Activated CD4-positive, CD25-positive, alpha-beta regulatory T cell treated with anti-CD3 and anti-CD28 coated beads, Interleukin-2, amount 50 U/mL, for 24 hours (primary cell): Measurements from ENCODE around the gene RAB43.
"Not testable (repeated sequence)": the region's sequence is repeated elsewhere in the genome, so short reads cannot be mapped to it uniquely, and the experiment has no call there.

ENCODE experiments used
- ATAC-seq, 2 donors: fragments of 150-1000 bp; cut with Tn5 transposase; one replicate each; pipeline ENCODE4 v1.10.0; 2021; ENCODE audit warnings: mild to moderate bottlenecking in 1 of 2, moderate library complexity in 1 of 2

RAB43 gene

DNA sequence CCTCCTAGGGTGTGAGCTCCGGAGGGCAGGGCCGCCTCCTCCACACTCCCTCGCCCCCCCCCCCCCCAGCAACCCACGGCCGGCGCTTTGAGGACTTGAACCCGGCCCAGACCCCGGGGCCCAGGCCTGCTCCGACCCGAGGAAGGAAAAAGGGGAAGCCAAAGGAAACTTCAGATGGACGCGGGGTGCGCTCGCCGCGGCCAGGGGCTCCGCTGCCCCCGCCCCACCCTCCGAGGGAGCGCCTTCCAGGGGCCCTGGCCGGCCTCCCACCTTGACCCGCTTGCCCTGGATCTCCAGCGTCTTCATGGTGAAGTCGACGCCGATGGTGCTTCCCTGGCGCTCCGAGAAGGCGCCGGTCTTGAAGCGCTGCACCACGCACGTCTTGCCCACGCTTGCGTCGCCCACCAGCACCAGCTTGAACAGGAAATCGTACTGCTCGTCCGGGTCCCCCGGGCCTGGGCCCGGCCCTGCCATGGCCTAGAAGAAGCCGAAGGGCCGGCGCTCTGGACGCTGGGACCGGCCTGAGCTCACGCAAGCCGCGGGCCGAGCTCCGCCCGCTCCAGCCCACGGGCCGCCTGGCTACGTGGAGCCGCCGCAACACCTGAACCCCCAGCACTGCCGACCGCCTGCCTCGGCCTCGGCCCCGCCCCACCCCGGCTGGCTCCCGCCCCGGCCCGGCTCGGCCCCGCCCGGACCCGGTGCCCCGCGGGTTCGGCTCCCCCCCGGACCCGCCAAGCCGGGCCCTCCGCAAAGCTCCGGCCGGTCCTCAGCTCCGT, 400 bp downstream of the RAB43 start:
- peak; percentile 18 for ATAC-seq

DNA sequence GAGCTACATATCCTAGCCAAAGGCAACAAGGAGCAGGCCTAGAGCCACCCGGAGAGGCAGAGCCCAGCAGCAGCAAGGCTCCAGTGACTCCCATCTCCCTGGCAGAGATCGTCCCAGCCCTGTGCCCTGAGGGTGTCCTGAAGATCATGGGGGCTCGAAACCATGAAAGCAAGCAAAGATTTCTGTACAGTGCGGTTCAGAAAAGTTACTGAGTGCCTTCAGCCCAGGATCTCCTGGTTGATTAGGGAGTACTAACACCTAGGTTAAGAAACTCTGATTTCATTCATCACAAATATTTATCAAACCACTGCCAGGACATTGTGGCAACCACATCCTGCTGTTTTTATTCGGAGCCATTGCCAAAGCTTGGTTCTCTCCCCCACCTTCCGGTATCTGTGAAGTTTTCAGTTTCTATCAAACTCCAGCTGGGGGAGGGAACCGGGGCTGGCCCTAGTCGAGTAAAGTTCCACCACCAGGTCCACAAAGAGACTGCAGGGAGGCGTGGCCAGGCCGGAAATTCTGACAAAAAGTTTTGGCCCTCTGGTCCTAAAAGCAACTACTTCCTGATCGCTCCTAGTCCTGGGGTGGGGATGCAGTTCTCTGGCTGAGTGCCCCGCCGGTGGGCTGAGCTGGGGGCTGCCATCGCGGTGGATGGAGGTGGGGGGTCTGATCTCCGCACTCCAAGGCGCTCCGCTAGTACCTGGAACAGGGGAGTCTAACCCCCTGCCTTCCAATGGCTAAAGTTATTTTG, 1.2 kb downstream of the RAB43 start:
- ATAC-seq, result peak; percentile 77 to 79

DNA sequence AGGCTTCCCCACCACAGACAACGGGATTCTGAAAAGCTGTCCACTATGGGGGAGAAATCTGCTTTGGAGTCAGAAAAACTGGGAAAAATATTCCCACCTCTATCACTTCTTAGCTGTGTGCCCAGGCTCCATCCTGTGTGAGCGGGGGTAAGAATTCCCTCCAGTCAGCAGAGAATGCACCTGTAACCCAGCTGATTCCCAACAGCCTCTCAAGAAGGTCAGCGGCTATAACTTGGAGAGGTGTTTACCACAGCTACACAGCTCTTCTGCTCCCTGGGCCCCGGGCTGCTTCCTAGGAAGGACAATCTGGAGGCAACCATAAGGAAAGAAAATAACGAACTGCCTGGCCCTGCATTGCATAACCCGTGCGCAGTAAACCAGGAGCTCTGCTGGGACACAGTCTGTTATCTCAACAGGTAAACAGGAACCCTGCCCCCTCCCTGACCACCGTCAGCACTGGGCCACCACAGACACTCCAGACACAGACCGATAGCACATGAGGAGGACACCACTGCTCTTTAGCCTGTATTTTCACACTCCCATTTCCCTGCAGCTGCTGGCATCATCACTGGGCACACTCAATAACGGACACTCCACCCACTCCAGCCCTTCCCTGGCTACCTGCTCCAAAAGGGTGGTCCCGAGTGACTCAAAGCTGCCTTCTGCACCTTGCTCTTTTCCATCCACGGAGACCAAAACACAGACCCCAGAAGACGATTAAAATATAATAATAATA, 2.1 kb downstream of the RAB43 start:
- ATAC-seq, result no peak

DNA sequence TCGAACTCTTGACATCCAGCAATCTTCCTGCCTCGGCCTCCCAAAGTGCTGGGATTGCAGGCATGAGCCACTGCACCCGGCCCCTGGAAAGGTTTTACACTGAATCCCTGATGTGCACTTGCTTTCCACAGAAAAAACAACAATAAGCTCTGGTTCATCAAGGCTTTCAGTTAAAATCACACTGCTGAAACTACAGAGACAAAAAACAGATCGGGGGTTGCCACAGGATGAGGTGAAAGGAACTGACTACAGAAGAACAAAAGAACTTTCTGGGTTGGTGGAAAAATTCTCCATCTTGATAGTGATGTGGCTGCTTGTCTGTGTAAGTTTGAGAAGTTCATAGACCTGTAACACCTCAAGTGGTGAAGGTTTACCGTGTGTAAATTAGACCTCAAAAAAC, 2.9 kb downstream of the RAB43 start:
- ATAC-seq, result peak; percentile 15 to 21

DNA sequence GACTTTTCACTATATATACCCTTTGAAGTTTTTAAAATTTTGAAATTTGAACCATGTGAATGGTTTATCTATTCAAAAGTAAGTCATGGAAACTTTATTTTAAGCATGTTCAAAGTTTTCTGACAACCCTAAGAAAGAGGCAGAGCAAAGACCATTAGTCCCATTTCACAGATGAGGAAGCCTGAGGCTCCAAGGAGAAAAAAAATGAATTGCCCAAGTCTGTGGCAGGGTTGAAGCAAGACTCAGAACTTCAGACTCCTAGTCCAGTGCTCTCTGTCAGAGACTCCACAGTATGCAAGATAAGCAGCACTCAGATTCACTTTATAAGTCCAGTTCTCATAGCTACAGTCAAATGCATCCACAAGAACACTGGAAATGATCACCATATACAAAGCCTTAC, 4.5 kb downstream of the RAB43 start:
- no peak for ATAC-seq

DNA sequence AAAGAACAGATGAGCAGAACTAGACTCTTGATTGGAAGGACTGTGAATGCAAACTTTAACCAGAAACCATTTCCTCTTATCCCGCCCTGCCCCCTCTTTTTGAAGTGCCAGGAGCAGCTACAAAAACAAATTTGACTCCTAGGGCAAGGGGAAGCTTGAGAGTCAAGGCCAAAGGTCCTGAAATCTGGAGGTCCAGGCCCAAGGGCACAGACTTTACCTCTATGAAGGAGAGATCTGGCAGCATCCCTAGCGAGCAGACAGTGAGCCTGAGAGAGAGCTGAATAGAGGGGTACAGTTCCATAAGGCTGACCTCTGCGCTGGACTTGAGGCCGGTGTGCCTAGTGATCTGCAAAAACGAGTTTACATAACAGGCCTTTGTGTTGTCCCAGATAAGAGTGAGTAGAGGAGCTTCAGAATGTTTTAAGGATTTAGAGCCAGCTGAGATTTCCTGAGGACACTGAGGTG, 5.1 kb downstream of the RAB43 start:
- no peak for ATAC-seq

DNA sequence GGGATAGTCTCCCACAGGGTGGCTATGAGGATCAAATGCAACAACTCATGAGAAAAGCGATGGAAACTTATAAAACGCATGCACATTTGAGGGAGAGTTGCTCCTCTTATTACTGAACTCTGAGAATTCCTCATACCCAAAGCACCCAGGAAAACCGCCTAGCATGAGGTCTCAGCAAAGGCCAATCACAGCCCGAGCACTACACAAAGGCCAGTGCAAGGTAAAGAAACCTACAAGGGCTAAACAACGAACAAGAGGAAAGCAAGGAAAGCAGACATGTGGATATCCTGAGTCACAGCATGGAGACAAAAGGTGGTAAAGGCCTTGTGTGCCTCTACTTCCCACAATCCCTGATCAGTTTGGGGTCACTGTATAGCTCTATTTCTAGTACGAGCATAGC, 7.1 kb downstream of the RAB43 start:
- ATAC-seq, result no peak

DNA sequence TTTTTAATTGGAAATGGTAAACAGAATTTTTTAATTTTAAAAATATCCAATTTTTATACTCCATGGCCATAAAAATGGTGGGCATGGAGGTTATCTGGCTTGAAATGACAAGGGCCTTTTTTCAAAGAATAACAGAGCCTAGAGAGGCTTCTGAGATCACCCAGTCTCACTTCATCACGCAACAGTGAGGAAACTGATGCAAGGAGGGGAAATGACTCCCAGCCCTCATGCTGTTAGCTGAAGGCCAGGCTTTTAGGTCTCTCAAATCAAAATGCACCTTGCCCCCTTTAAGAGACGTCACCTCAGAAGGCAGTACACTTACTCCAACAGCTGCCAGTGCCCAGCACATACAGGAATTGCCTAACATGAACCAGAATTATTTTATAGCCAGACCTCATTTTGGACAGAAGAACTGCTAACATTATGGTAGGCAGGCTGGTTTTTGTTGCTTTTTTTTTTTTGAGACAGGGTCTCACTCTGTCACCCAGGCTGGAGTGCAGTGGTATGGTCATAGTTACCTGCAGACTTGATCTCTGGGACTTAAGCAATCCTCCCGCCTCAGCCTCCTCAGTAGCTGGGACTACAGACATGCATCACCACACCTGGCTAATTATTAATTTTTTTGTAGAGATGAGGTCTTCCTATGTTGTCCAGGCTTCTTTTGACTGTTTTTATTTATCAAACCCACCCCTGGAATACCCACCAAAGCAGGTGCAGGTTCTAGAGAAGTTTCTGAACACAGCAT, 9.1 kb downstream of the RAB43 start:
- peak; percentile 76 to 94 for ATAC-seq

DNA sequence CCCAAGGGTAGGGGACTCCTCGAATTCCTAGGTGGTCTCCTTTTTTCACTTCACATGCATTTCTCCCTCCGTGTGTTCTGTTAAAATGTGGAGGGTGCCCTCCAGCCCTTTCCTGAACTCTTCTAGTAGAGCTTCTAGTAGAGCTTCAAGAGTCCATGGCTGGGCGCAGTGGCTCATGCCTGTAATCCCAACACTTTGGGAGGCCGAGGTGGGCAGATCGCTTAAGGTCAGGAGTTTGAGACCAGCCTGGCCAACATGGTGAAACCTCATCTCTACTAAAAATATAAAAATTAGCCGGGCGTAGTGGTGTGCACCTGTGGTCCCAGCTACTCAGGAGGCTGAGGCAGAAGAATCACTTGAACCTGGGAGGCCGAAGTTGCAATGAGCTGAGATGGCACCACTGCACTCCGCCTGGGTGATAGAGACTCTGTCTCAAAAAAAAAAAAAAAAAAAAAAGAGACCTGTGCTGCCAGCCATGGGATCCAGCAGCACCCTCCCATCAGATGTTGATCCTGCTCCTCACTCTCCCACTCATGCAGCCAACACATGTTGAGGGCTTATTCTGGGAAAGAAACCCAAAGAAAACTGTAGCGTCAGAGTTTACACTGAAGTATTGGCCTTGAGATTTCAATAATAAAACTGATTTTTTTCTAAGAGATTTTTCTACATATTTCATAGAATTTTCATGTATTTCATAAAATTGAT, 10.4 kb downstream of the RAB43 start:
- ATAC-seq, result not testable (repeated sequence)

DNA sequence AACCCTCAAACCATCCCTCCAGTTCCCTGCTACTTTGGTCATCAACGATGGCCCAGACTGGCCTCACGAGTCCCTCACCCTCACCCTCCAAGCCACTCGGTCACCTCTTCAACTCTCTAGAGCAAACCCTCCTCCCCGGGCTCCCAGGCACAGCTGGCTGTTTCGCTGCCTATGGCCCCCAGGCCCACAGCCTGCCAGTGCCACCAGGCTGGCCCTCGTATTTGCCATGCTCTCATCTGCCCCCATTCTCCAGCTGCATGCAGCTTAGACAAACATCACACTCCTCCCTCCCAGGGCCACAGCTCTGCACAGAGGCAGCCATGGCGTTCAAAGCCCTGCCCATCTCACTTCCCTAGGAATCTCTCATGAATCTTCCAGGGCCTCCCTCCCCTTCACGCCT, 13.8 kb downstream of the RAB43 start:
- ATAC-seq, result no peak

DNA sequence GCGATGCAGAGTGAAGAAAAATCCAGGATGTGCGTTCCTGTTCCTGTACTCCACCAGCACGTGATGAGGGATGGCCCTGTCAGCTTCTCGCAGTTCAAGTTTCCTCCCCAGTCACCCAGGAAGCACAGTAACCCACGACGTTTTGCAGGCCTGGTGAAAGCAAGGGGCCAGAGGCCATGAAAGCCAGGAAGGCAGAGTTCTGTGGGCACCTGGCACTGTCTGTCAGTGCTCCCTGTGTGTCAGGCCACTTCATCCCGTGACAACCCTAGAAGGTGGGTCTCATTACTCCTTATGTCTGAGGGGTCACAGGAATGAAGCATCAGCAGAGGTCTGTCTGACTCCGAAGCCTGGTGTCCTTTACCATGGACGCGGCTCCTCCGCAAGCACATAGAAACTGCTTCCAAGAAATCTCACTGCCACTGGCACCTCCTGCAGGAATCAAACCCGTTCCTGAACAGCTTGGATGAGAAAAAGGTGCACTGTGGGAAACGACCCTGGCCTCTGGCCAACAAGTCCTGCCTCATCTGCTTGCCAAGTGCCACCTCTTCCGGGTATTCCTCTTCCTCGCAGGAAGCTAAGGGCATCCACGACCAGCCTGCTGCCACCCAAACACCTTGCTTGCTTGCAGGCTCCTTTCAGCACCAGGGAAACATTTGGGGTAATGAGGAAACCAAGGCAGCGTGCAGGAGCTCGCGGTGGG, 14.6 kb downstream of the RAB43 start:
- no peak for ATAC-seq

DNA sequence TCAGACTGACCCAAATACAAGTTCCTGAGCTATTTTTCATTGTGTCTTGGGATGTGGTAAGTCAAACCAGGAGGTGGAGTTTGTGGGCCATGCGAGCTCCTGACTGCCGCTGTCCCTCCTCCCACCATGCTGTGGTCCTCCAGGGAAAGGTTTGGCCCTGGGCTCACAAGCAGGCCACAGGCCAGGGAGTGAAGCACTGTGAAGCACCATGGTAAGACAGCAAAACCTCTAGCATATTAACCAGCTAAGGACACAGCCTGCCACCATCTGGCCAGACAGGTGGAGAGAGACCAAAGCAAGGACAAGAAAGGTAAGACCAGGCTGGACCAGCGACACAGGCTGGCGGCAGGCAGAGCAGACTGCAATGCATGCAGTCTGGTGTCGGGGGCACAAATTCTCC, 15.3 kb downstream of the RAB43 start:
- no peak for ATAC-seq

DNA sequence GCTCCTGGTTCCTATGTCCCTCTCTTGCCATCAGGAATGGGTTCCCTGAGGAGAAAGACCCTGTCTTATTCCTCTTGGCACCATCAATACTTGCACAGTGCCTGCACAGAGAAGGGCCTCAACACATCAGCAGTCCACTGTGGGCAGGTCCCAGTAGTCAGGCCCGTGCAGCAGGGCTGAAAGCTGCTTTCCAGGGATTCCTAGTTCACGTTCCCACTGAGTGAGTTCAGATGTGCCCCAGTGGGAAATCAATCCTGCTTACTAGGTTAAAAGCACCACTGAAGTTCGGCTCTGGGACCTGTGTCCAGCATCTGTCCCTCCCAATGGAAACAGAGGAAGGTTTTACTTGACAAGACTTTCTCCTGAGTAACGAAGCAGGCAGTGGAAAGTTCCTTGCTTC, 15.7 kb downstream of the RAB43 start:
- ATAC-seq, result no peak

DNA sequence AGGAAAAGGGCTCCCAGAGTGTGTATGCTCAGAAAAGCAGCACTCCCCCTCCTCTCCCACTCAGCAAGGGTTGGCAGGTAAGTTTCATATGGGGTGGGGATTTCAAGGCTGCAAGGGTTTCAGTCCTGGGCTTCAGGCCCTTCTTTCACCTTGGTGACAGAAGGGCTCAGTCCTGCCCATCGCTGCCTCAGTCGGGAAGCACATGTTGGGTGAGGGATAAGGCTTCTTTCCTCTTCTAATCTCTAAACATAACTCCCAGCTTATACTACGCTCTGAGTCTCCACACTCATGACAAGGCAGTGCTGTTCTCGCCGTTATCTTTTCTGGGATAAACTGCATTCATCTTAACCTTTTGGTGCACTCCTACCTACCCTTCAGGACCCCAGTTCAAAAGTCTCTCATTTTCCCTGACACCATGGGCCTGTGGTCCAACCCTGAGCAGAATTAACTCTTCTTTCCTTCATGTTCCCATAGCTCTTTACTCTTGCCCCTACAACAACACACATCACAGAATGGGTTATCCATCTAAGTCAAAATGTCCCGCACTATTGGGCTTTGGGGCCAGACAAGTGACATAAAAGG, 17.0 kb downstream of the RAB43 start:
- ATAC-seq, result no peak

DNA sequence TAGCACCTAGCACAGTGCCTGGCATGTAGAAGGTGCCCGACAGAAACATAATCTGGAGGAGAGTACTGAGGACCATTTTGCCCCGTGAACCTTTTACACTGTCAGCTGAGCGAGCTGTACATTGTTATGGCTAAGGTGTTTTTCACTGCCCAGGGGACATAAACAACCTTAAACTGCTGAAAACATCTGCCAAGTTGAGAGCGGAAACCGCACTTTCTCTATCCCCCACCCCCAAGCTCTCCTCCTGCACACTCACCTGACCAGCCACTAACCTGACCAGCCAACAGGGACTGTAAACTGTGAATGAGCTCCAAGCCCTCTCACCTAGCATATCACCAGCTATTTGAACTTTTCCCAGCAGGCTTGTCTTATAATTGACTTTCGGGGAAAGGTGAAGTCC, 17.6 kb downstream of the RAB43 start:
- no peak for ATAC-seq

DNA sequence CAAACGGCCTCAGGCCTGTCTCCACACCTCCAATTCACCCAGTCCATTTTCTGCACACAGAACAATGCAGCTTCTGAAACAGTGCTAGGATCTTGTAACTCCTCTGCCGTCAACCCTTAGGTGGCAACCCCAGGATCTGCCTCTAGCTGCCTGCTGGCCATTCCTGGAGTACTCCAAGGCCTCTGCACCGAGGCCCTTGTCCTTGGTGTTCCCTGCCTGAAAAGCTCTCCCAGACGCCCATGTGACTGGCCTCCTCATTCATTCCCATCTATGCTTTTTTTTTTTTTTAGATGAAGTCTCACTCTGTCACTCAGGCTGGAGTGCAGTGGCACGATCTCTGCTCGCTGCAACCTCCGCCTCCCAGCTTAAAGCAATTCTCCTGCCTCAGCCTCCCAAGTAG, 18.3 kb downstream of the RAB43 start:
- no peak for ATAC-seq

DNA sequence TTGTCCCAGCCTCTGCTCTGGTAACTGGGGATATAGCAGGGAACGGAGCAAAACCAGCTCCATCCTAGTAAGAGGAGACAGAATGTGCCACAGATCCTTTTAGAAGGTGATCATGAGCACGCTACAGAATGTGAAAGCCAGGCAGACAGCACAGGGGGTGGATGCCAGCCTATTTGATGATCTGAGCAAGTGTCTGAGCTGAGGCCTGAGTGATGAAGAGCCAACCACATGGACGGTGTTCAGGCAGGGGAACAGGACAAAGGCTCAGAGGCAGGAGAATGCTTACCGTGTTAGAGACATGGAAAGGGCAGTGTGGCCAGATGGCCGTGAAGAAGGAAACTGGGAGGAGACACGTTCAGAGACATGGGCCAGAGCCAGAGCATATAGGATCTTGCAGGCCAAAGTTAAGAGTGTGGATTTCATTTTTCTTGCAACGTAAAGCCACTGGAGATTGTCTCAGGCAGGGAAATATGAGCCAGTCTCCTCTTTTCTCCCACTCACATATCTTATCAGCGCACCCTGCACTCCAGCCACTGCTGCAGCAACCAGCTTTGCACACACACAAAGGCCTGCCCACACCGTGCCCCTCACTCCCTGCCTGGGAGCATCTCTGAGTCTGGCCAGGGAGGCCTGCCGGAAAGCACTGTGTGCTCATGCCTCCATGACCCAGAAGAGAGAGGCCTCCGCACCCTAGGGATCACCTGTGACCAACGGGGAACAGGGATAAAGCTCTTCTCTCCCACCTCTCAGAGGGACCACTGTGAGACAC, 20.1 kb downstream of the RAB43 start:
- no peak for ATAC-seq

DNA sequence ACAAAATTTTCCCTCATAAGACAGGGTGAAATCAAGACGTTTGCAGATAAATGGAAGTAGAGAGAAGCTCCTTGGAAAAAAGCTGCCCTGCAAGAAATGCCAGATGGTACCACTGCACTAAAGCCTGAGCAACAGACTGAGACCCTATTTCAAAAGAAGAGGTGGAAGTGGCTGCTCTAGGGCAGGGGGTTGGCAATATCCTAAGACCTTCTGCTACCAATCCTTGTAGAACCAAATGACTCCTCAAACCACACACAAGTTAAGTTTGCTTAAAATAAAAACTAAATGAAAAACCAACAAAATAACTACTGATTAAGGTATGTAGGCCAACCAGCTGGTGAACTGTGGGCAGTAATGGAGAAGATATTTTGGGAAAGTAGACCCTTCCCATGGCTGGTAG, 21.3 kb downstream of the RAB43 start:
- no peak for ATAC-seq

DNA sequence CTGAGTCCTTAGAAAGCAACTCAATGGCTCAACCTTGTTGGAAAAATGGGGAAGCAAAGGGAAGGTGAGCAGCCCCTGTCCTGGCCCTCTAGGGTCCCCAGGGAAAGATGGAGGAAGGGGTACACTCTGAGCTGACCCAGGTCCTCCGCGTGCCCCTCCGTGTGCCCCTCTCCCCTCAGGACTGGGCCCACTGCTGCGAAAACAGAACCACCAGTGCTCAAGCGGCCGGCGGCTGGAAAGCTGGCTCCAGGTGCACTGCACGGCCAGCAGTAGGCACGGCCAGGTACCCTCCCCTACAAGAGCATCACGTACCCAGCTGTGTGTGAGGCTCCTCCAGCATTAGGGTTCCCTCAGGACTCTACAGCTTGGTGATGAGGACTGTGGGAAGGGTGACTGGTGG, 26.3 kb downstream of the RAB43 start:
- no peak for ATAC-seq

DNA sequence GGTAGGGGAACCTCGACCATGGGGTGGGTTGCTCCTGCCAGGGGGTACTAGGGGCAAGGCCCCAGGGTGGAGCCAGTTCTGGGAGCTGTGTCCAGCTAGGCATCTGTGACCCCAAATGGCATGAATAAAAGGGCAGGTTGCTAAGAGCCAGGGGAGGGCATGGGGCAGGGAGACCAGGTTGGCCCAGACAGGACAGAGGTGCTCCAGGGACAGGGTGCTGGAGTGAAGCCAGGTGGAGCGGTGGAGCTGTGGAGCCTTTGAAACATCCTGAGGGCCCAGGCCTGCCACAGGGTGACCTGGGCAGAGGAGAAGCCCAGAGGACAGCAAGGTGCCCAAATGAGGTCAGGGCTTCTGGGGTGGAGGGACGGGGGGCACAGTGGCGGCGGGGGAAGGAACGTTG, 33.3 kb downstream of the RAB43 start:
- ATAC-seq, result not testable (repeated sequence)
